B cell (primary cell): ENCODE results near the gene CTDSP2. TPM values are rescaled to one million over a fixed set of nuclear protein-coding genes. Genes with fewer than 3 reads are reported as not detected.

Source experiments
- ATAC-seq: fragments of 200-7000 bp; cut with Tn5 transposase; one replicate; pipeline ENCODE4 v1.10.0; 2021; ENCODE audit warnings: low read depth, mild to moderate bottlenecking, moderate number of reproducible peaks, moderate library complexity
- CTCF ChIA-PET: fragments of 350-600 bp; sonication (Branson Sonifier 250); formaldehyde crosslinking; loops from one replicate; lab custom pipeline; 2021; ENCODE audit warnings: antibody characterized with exemption, inconsistent platforms; lab: Charles Lee
- POLR2A ChIA-PET: fragments of 350-600 bp; sonication (Branson Sonifier 250); formaldehyde crosslinking; loops from one replicate; lab custom pipeline; 2021; ENCODE audit warnings: antibody characterized with exemption; lab: Charles Lee
- DNase-seq: peaks from one replicate; pipeline ENCODE4 v3.0.0; 2013
- H2AFZ ChIP-seq: 2 replicates; pipeline ENCODE4 v1.6.1; 2012; ENCODE audit warnings: mild to moderate bottlenecking, low read depth, low read length; ENCODE audit not compliant: insufficient read depth, poor library complexity, severe bottlenecking
- H3K27ac ChIP-seq, 2 donors: 1 replicate in 1 of 2; 2 replicates in 1 of 2; pipeline ENCODE4 v1.5.1; 2012 to 2013; ENCODE audit warnings: low read length in 2 of 2, mild to moderate bottlenecking in 2 of 2, moderate library complexity in 1 of 2
- H3K27me3 ChIP-seq, 4 experiments: fragments of 200-600 bp in 1 of 4; sonication (generic) in 1 of 4; replicated peaks in 1 of 4; 1 replicate in 2 of 4; 2 replicates in 2 of 4; pipeline versions ENCODE4 v1.6.1 to v1.7.0; 2013 to 2016; ENCODE audit warnings: low read length in 3 of 4, mild to moderate bottlenecking in 2 of 4, mixed read lengths in 1 of 4, moderate library complexity in 1 of 4; ENCODE audit not compliant: insufficient read depth in 4 of 4, control insufficient read depth in 3 of 4; ENCODE audit errors: control extremely low read depth in 1 of 4
- H3K36me3 ChIP-seq, 2 experiments: replicated peaks in 1 of 2; 1 replicate in 1 of 2; 2 replicates in 1 of 2; pipeline versions ENCODE4 v1.6.1 to v1.7.1; 2013; ENCODE audit warnings: low read length in 1 of 2; ENCODE audit not compliant: insufficient read depth in 2 of 2, control insufficient read depth in 1 of 2; ENCODE audit errors: control extremely low read depth in 1 of 2, extremely low read depth in 1 of 2
- H3K4me1 ChIP-seq, 2 donors: fragments of 200-600 bp in 1 of 2; sonication (generic) in 1 of 2; 1 replicate in 1 of 2; 2 replicates in 1 of 2; pipeline versions ENCODE4 v1.5.1 to v1.6.1; 2013 to 2017; ENCODE audit warnings: low read length in 2 of 2; ENCODE audit not compliant: control insufficient read depth in 2 of 2, insufficient read depth in 2 of 2
- H3K4me2 ChIP-seq: replicated peaks from 2 replicates; pipeline ENCODE3; 2012; ENCODE audit warnings: mild to moderate bottlenecking, low read depth, low read length; ENCODE audit not compliant: poor library complexity, severe bottlenecking
- H3K4me3 ChIP-seq, 5 experiments: fragments of 200-600 bp in 1 of 5; sonication (generic) in 1 of 5; 1 replicate in 3 of 5; 2 replicates in 2 of 5; pipeline versions ENCODE4 v1.5.1 to v1.7.0; 2011 to 2016; ENCODE audit warnings: low read length in 4 of 5, mild to moderate bottlenecking in 4 of 5, low read depth in 2 of 5, control low read depth in 1 of 5, moderate library complexity in 1 of 5; ENCODE audit not compliant: insufficient read depth in 1 of 5; ENCODE audit errors: control extremely low read depth in 1 of 5, extremely low read depth in 1 of 5
- H3K79me2 ChIP-seq: fragments of 200-600 bp; sonication (generic); one replicate; pipeline ENCODE4 v1.6.0; 2016; ENCODE audit warnings: low read length; ENCODE audit not compliant: control insufficient read depth, insufficient read depth
- H3K9ac ChIP-seq: fragments of 200-600 bp; sonication (generic); 2 replicates; pipeline ENCODE4 v1.6.1; 2017; ENCODE audit warnings: mild to moderate bottlenecking, low read length, moderate library complexity
- H3K9me3 ChIP-seq, 3 donors: one replicate each; pipeline versions ENCODE4 v1.6.1 to v1.7.1; 2013; ENCODE audit warnings: low read length in 2 of 3; ENCODE audit not compliant: control insufficient read depth in 2 of 3, insufficient read depth in 1 of 3; ENCODE audit errors: control extremely low read depth in 1 of 3
- H4K20me1 ChIP-seq: 2 replicates; pipeline ENCODE4 v1.6.0; 2012; ENCODE audit warnings: mild to moderate bottlenecking, low read length; ENCODE audit not compliant: insufficient read depth, control insufficient read depth, poor library complexity, severe bottlenecking
- H3K27ac Mint-ChIP-seq: one replicate; pipeline ENCODE4 v1.8.0; 2021; ENCODE audit warnings: mixed read lengths
- H3K27me3 Mint-ChIP-seq: one replicate; pipeline ENCODE4 v1.8.0; 2021; ENCODE audit warnings: mixed read lengths
- H3K4me1 Mint-ChIP-seq: one replicate; pipeline ENCODE4 v1.8.0; 2021; ENCODE audit warnings: mixed read lengths
- H3K4me3 Mint-ChIP-seq: one replicate; pipeline ENCODE4 v1.8.0; 2021; ENCODE audit warnings: mixed read lengths
- H3K9me3 Mint-ChIP-seq: one replicate; pipeline ENCODE4 v1.8.0; 2022; ENCODE audit warnings: mixed read lengths; ENCODE audit not compliant: insufficient read depth
- CTCF ChIP-seq: fragments of 200-600 bp; IDR thresholded peaks from one replicate; pipeline ENCODE4 v1.8.0; 2022; ENCODE audit warnings: antibody characterized with exemption, mild to moderate bottlenecking
- EZH2 ChIP-seq: IDR thresholded peaks from 2 replicates; pipeline ENCODE4 v1.6.1; 2012; ENCODE audit warnings: borderline replicate concordance, low read depth, mild to moderate bottlenecking, moderate library complexity, low read length; ENCODE audit not compliant: insufficient read depth, poor library complexity, severe bottlenecking
- WGBS: methylation state at CpG from one replicate; pipeline ENCODE4 v1.1.5; 2013; ENCODE audit warnings: missing lambda C conversion rate; ENCODE audit not compliant: insufficient coverage; 5-methylcytosine and 5-hydroxymethylcytosine counted together
- intact Hi-C: fragments of 100-400 bp; cut with micrococcal nuclease; formaldehyde crosslinking; loops from one replicate; pipeline ENCODE4 v1.10.0; 2022
- polyA plus RNA-seq: library from polyadenylated mRNA; depleted of rRNA; stranded (reverse); fragments of >200 nt; gene quantifications from 2 replicates; pipeline ENCODE4 v1.2.3, GENCODE V29; 2012
- total RNA-seq, 2 donors: library from RNA; stranded (reverse); fragments of 120-200 nt in 1 of 2; gene quantifications; 1 replicate in 1 of 2; 2 replicates in 1 of 2; pipeline versions ENCODE4 v1.2.3 to v1.2.4, GENCODE V29; 2013 to 2022

Gene CTDSP2
- total and polyA plus RNA-seq, 2 donors (not counting 1 experiment from before 2014, with no cell fraction given) = 99.1 to 209 TPM

GRCh38 chr12:57839996-57840395, 6.5 kb downstream of the CTDSP2 start:
- ChIA-PET POLR2A (no interaction called here), CTCF (interaction anchor here (1.0 kb wide), 1 partner anchor 55 kb away, joined by 3 read pairs; no protein-coding TSS in a partner anchor)
- intact Hi-C loops = no loop called here
- no peak overlapping the region for H3K9ac ChIP-seq
- peak overlapping the region; percentile 17 for H3K4me2 ChIP-seq
- H3K4me1 ChIP-seq = peaks cover 94 to 99% of the 10 kb centered on the region in 2 donors
- H4K20me1 ChIP-seq = peaks cover 98% of the 10 kb centered on the region
- no peak for TF ChIP-seq EZH2
- TF ChIP-seq CTCF = no peak
- no peaks in the 10 kb centered on the region for H3K27me3 ChIP-seq
- peak overlapping the region; percentile 4 to 84 for H3K27ac ChIP-seq
- DNase-seq (no peak), ATAC-seq (no peak)
- H3K27me3 Mint-ChIP-seq = no peaks in the 10 kb centered on the region
- WGBS = 72% methylated on average over 4 of the region's 5 CpGs
- H3K4me3 ChIP-seq = no peak overlapping the region
- H3K79me2 ChIP-seq = peaks cover 97% of the 10 kb centered on the region
- H3K9me3 ChIP-seq = no peaks in the 10 kb centered on the region
- H2AFZ ChIP-seq = no peak overlapping the region
- peak overlapping the region; percentile 88 for H3K27ac Mint-ChIP-seq
- H3K4me1 Mint-ChIP-seq = peaks cover 93% of the 10 kb centered on the region
- no peaks in the 10 kb centered on the region for H3K9me3 Mint-ChIP-seq
- H3K36me3 ChIP-seq = peaks cover 0 to 5% of the 10 kb centered on the region in 2 experiments
- peak overlapping the region; percentile 68 for H3K4me3 Mint-ChIP-seq

- no peaks in the 10 kb centered on the region for H3K27me3 ChIP-seq
- CTCF ChIA-PET = interaction anchor here (1.0 to 8.4 kb wide), 5 partner anchors 10 to 96 kb away, joined by 3 to 182 read pairs (median 5); no protein-coding TSS in a partner anchor
- peak overlapping the region; percentile 68 for H3K4me3 Mint-ChIP-seq
- peak overlapping the region; percentile 30 to 84 for H3K27ac ChIP-seq
- H3K9ac ChIP-seq = peak overlapping the region; percentile 1
- H3K4me2 ChIP-seq = peak overlapping the region; percentile 53
- DNase-seq = peak; percentile 34
- H3K79me2 ChIP-seq = peaks cover 97% of the 10 kb centered on the region
- H2AFZ ChIP-seq = no peak overlapping the region
- peaks cover 96 to 99% of the 10 kb centered on the region in 2 donors for H3K4me1 ChIP-seq
- peaks cover 0 to 5% of the 10 kb centered on the region in 2 experiments for H3K36me3 ChIP-seq
- peaks cover 98% of the 10 kb centered on the region for H4K20me1 ChIP-seq
- H3K4me3 ChIP-seq = peak overlapping the region in 1 of 5 experiments; percentile 4
- H3K27me3 Mint-ChIP-seq = no peaks in the 10 kb centered on the region
- H3K9me3 ChIP-seq = no peaks in the 10 kb centered on the region
- 31% methylated on average over 6 of the region's 8 CpGs for WGBS
- no peak for ATAC-seq
- no peak for TF ChIP-seq CTCF
- TF ChIP-seq EZH2 = no peak
- peak overlapping the region; percentile 88 for H3K27ac Mint-ChIP-seq
- intact Hi-C loops = no loop called here
- H3K9me3 Mint-ChIP-seq = no peaks in the 10 kb centered on the region
- POLR2A ChIA-PET = interaction anchor here (0.5 kb wide), 1 partner anchor 316 kb away, joined by 4 read pairs; no protein-coding TSS in a partner anchor
- H3K4me1 Mint-ChIP-seq = peaks cover 96% of the 10 kb centered on the region
Measured at GRCh38 chr12:57838594-57839302, 7.8 kb downstream of the CTDSP2 start.
